NCI-H1694 treated with DMSO at 0.1 percent for 48 hours (cell line): Measurements from ENCODE around the gene PPP1R2C.

ENCODE experiments used
- DNase-seq: peaks from one replicate; lab custom pipeline; 2025; lab: John Stamatoyannopoulos, UW

The PPP1R2C gene

DNA sequence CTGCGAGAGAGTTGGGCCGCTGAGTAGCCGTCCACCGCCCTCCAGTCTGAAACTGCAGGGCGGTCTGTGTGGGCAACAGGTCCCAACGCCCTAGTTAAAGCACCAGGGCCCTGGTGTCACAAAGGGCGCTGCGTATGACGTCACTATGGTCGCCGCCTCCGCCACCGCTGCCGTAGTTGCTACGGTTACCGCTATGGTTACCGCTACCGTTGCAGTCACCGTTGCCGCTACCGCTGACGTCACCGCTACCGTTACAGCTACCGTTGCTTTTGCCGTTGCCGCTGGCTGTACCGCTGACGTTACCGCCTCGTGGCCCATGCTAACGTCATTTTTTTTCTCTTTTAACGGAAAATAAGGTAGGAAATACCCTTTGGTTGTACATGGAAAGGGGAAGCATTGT, at the start of gene PPP1R2C:
PPP1R2C (minus strand) TSS at position 68 of the 400 bp plus-strand sequence. CDS start 84 bp downstream, outside the sequence.
- DNase-seq: no peak

DNA sequence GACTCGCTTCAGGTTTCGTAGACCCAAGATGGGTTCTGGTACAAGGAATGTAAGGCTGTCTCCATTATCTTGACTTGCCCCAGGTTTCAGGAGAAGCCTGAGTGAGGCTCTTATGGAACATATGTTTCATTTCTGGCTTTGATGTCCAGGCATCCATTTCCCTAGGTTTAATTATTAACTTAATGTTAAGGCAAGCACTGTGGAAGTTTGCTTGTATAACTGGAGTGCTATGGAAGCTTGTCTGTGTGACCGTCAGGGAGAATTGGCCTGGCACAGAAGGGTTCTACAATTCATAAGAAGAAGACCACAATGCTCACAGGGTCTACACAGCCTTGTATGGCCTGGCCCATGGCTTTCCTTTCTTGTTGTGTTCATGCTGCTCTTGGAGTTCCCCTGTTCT, 47.2 kb upstream of the PPP1R2C start:
- no peak for DNase-seq

DNA sequence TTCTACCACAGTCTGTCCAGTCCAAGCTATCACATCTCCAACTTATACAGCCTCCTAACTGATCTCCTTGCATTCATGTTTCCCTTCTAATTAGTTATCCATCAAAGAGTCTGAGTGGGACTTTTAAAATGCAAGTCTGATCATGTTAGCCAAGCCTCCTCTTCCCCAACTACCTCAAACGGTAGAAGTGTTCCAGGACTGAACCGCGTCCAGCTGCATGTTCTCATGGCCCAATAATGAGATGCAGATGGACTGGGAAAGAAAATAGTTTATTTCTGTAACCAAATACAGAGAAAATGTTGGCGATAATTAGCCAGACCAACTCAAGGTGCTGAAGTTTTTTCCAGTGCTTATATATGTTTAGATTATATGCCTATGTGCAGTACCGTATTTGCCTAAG, 46.6 kb upstream of the PPP1R2C start:
- no peak for DNase-seq

DNA sequence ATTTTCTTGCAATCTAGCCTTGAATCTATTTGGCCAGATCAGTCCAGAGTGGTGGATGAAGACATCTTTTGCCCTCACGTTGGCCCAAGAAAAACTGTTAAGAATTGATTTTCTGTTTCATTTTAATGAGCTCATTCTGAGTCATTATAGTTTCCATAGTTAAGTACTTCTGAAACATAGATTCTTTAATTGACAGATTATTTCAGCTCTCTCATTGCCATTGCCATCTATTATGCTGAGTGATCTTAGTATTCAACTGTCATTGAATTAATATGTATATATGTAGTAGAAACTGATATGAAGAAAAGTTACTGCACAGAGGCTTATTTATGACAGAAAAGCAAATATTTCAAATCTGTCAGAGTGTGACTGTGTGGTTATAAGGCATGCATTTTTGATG, 45.5 kb upstream of the PPP1R2C start:
- no peak for DNase-seq

DNA sequence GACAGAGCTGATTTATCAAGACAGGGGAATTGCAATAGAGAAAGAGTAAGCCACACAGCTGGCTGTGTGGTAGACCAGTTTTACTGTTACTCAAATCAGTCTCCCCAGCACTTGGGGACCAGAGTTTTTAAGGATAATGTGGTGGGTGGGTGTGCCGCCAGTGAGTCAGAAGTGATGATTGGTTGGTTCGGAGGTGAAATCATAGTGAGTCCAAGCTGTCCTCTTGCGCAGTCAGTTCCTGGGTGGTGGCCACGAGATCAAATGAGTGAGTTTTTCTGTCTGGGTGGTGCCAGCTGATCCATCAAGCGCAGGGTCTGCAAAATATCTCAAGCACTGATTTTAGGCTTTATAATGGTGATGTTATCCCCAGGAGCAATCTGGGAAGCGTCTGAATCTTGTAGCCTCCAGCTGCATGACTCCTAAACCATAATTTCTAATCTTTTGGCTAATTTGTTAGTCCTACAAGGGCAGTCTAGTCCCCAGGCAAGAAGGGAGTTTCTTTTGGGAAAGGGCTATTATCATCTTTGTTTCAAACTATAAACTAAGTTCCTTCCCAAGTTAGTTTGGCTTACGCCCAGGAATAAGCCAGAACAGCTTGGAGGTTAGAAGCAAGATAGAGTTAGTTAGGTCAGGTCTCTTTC, 44.0 kb upstream of the PPP1R2C start:
- DNase-seq: no peak

DNA sequence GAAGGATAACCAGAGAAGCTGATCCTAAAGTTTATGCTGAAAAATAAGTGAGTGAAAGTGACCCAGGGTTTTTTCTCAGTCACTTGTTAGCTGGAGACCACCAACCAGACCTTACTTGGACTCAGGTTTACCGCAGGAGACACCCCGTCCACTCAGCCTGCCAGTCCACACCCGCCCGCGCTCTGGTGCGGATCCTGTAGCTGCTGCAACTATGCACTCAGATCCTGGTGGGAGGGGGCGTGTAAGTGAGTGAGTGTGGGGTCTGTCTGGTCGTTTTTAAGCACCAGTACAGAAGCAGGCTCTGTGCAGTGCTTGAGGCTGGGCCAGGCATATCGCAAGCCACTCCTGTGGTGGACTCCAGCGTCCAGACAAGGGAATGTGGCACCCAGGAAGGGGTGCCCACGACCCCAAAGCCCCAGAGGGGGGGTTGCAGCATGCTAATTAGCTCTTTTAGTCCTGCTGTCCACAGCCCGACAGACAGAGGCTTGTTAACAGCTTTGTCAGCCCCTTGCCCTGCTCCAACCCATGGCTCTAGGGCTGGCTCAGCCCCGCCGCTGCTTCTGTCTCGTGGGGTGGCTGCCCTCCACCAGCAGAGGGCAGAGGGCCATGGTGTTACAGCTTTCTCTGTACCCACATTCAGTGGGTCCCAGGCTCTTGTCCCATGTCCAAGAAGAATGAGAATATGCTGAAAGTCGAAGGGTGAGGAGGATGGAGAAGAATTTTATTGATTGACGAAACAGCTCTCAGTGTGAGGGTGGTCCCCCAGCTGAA, 40.4 kb upstream of the PPP1R2C start:
- no peak for DNase-seq

DNA sequence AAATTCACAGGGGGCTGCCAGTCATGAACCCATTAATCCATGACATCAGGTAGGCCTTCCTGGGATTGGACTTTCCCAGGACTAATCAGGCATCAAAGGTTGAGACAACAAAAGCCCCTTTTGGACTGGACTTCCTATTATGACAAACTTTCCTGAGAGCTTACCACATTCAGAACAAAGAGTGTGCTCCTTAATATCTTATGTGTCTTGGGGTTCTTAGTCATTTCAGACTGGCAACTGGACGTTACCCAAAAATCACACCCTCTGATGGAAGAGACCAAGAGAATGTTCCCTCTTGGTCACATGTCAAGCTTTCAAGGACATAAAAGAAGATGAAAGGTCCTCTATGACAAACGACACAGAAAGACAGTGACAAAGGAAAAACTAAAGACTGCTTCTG, 31.6 kb upstream of the PPP1R2C start:
- DNase-seq: no peak

DNA sequence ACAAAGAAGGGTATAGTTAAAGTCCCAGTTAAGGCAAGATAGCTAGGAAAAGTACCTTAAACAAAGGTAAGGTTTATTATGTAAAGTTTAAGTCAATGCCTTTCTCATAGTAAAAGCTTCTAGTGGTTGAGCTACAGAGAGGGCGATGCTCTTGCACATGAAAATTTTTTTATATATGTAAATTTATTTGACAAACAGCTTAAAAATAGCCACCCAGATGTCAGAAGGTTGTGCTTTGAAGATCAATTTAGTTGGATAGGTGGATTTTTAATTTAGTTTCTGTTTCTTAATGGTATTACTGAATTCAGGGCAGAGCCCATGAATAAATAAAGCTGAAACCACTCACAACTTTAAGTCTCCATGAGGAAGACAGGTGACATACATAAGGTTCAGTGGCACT, 29.4 kb upstream of the PPP1R2C start:
- no peak for DNase-seq

DNA sequence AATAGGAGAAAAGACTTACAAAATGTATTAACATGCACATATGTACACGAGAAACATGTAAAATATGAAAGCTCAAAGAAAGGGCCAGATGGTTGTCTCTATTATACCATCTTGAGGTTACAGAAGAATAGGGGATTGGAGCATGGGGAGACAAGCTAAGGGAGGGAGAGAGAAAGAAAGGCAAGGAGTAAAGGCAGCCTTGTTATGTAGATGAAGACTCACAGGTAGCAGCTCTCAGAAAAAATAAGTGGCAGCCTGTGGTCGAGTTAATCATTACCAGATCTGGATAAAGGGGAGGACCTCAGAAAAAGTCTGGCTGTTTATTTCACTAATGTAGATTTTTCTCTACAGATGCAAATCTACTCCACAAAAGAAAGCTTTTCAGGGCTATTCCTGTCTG, 26.6 kb upstream of the PPP1R2C start:
- no peak for DNase-seq

DNA sequence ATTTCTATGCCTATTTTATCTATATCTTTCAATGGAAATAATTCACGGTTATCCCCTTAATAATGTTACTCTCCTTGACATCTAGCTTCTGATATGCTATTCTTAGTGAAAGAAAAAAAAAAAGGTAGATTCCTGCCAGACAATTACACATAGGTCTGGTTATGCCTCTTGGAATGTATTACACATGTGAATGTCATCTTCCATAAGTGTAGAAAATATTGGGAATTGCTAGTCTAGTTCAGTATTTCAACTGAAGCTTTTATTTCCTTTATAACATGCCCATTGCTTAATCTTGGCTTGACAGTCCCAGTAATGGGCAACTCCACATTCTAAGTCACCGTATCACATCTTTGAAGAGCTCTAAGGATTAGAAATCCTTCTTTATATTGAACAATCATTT, 25.4 kb upstream of the PPP1R2C start:
- DNase-seq: no peak

DNA sequence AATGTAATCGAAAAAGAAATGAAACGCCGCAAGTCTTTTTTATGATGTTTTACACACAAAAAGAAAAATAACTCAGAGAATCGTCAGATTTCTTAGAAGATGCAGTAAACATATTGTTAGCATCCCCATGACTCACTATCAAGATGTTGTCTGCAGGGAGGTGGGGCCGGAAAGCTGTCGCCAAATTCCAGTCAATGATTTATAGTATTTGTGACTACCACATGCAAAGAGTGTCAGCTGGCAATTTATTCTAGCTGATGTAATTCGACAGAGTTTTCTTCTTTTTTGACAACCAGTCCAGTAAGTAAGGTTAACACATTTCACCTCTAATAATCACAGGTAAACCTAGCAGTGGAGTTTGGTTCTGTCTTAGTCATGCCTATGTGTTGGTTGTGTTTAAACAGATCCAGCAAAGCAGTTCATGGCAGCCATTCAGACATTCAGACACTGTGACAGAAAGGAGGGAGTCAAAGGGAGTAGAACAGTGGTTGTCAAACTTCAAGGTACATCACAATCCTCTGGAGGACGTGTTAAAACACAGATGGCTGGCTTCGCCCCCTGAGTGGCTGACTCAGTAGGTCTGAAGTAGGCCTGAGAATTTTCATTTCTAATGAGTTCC, 19.8 kb upstream of the PPP1R2C start:
- DNase-seq: no peak

DNA sequence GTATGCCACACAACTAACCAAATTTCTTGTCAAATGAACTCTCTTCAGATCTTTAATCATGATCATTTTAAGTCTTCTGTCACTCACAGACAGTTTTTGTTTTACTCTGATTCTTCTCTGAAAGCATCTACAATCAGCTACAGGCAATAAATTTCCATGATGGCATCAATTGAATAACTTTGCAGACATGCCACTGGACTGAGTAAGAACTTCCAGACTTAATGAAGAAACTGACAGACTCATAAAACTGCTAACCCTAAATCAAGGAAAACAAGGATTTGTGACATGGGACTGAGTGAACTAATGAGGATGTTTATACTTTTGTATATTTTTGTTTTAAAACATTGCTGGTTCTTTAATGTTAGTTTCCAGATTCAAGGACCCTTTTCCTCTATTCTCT, 5.5 kb upstream of the PPP1R2C start:
- DNase-seq: no peak

DNA sequence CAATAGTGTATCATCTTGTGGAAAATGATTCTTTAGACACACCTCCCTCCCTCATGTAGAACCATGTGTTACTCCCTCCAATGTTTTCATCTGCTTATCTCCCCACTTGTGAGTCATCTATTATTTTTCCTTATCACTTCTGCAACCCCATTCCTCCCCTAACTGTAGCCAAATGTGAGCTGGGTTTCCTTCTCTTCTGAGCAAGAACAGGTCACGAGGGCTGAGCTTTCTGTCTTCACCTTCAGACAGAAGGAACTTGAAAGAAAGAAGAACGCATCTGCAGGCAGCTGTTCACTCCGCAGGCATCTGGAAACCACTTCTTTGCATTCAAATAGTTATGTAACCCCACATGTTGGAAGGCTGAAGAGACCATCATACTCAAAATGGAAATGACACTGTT, 1.8 kb downstream of the PPP1R2C start:
- no peak for DNase-seq

DNA sequence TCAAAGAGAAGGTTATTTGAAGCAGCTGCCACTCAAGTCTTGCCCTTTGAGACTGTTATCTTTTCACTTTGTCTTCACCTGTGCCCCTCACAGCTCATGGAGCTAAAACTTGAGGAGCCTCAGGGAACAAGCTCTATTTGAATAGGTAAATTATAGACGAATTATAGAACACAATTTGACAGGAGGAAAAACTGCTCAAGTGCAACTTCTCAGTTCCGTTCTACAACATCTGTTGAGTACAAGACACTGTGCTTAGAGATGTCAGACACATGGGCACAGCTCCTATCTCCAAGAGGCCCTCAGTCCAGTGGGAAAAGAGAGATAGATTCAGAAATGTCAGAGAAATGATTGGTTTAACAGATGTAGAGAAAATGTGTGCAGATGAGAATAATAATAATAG, 5.1 kb downstream of the PPP1R2C start:
- no peak for DNase-seq

DNA sequence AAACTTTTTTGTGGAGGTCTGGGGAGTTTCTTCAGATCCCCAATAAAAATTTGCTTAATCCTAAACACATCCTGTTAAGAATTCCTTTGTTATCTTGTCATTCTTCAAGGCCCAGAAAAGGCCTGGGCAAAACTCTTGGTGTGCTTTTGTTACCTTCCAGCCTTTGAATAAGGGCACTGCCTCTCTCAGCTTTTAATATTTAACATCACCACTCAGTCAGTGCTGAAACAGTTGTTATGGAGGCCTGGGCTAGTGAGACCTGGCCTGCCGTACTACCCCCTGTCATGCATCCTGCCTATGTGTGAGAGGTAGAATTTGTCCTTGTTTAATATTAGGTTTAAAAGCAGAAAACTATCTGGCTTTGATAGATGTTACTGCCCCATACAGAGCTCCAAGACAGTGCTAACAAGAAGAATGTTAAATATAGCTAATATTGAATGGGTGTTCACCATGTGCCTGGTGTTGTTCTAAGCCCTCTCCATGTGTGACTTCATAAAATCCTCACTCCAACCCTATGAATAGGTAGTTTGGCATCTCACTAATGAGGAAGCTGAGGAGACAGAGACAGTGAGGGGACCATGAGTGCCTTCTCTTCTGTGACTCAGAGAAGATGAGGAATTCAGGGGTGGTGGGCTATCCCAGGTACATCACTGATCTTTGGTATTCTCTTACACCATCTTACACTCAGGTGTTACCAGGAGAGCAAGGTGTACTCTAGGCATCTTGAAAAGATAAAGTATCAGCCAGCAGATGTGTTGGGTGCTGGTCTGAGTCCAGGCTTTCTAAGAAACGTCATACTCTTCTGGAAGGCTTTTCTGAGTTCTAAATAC, 6.2 kb downstream of the PPP1R2C start:
- DNase-seq: no peak

DNA sequence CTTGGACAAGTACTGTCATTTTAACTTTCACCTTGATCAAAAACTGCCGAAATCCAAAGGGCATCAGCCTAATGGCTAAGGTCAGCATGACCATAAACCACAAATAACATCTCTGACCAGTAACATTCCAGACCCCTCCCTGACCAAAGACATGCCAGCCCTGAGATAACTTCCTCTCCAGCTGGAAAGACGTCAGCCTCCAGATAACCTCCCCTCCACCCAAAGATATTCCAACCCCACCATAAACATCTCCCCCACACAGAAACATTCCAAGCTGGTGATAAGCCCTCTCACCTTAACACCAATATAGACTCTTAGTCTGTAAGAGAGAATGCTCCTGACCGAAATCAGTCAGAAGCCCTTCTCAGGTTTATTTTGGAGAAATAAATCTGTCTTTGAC, 7.4 kb downstream of the PPP1R2C start:
- DNase-seq: no peak

DNA sequence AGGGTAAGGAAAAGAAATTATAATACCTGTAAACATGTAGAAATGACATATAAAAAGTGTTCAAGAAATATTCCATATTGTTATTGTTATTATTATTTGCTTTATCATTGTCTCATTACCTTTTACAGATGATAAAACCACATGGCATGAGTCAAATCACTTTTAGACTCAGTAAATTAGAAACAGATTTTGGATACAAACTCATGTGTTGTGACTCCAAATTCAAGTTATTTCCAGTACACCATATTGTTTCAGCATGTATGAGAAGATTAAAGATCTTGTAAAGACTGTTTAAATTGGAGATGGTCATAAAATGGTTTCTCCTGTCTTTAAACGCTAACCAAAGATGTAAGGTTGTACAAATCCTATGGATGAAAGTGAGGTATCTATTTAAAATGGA, 18.1 kb downstream of the PPP1R2C start:
- no peak for DNase-seq

DNA sequence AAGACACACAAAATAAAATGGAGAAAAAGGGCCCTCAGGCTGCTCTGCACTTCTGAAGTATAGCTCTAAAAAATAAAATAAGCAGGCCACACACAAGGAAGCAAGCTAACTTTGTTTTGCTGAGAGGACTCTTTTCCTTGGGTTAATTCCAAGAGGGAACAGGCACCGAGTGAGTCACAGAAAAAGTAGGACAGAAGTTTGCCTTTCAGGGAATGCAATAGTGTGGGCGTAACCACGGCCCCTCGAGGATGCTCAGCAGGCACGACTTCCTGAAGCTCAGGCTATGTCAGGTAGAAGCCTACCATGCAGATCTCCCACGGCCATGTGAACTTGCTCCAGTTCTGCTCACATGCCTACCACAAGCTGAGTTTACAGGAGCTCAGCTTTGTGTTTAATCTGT, 22.1 kb downstream of the PPP1R2C start:
- no peak for DNase-seq

DNA sequence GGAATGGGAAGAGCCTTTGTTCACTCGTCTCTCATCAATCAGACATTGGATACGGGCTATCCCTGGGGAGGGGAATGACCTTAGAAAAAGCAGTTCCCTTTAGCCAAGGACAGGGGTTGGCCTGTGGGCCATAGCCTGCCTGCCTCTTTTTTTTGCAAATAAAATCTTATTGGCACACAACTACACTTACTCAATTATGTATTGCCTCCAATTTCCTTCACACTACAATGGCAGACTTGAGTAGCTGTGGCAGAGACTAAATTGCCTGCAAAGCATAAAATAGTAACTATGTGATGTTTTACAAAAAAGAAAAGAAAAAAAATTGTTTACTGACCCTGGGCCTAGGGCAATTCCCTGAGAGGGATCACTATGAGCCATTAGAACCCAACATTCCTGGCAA, 23.4 kb downstream of the PPP1R2C start:
- no peak for DNase-seq

DNA sequence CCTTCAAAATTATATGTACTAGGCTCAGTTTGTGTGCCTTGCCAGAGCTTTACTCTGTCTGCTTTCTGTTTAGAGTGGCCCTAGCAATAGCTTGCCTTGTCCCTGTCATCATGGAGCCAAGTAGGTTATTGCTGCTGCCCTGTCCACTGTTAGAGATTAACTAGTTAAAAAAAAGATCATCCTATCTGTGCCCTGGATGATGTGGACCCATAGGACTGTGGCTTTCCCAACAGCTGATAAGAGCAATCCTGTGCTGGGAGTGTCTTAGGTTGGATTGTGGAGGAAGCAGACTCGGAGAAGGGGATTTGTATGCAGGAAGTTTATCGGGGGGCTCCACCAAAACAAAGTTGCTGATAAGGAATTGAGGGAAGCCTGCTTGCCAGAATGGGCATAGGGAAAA, 23.8 kb downstream of the PPP1R2C start:
- DNase-seq: no peak

DNA sequence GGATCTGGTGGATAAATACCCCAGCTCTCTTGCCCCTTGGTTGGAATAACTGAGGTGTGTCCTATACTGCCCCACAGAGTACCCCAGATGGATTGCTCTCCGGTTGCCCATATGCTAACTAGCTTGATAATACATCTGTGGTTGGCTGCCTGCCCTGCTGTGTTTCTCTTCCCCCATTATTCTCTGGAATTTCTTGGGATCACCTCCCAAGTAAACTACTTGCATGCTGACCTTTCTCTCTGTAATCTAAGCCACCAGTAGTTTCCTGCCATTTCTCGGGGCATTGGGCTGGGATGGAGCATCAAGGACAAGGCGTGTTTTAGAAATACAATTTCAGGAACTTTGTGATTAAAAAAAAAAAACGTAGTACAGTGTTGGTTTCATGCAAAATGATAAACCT, 25.2 kb downstream of the PPP1R2C start:
- no peak for DNase-seq

DNA sequence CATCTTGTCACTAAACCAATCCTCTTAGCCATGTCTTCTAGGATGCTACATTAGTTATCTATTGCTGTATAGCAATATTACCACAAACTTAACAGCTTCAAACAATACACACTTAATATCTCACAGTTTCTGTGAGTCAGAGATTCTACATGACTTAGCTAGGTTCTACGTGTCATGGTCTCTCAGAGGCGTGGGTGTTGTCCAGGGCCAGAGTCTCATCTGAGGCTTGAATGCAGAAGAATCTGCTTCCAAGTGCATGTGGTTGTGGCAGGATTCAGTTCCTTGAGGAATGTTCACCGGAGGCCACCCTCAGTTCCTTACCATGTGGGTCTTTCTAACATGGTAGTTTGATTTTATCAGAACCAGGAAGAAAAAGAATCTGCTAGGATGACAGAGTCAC, 26.4 kb downstream of the PPP1R2C start:
- no peak for DNase-seq
